Suppressor macrophage treated with lipopolysaccharide for 4 hours (primary cell): ENCODE measurements around the gene NAV1.
"Not testable (repeated sequence)": the region's sequence is repeated elsewhere in the genome, so short reads cannot be mapped to it uniquely, and the experiment has no call there.

ENCODE experiments used
- DNase-seq: peaks from one replicate; pipeline ENCODE4 v3.0.0-alpha.2; 2020

Gene NAV1

GRCh38 chr1:201549522-201549921, 10.6 kb downstream of the NAV1 start:
- not testable (repeated sequence) for DNase-seq

- no peak for DNase-seq
Measured at GRCh38 chr1:201551096-201551495, 12.2 kb downstream of the NAV1 start.

GRCh38 chr1:201551877-201552731, 13.2 kb downstream of the NAV1 start:
- peak; percentile 96 for DNase-seq

GRCh38 chr1:201552941-201553351, 14.0 kb downstream of the NAV1 start:
- DNase-seq: no peak

GRCh38 chr1:201553496-201554189, 14.7 kb downstream of the NAV1 start:
- no peak for DNase-seq

GRCh38 chr1:201554190-201554600, 15.3 kb downstream of the NAV1 start:
- no peak for DNase-seq

- no peak for DNase-seq
Measured at GRCh38 chr1:201554789-201555592, 16.1 kb downstream of the NAV1 start.

GRCh38 chr1:201555593-201555945, 16.6 kb downstream of the NAV1 start:
- DNase-seq: no peak

- no peak for DNase-seq
Measured at GRCh38 chr1:201556841-201557571, 18.1 kb downstream of the NAV1 start.

- no peak for DNase-seq
Measured at GRCh38 chr1:201557572-201557958, 18.6 kb downstream of the NAV1 start.

GRCh38 chr1:201559679-201560162, 20.8 kb downstream of the NAV1 start:
- DNase-seq: peak; percentile 82

GRCh38 chr1:201560328-201561194, 21.6 kb downstream of the NAV1 start:
- no peak for DNase-seq

- DNase-seq: no peak
Measured at GRCh38 chr1:201561195-201561564, 22.3 kb downstream of the NAV1 start.

- no peak for DNase-seq
Measured at GRCh38 chr1:201561601-201562000, 22.7 kb downstream of the NAV1 start.

GRCh38 chr1:201562257-201562656, 23.3 kb downstream of the NAV1 start:
- DNase-seq: no peak

- no peak for DNase-seq
Measured at GRCh38 chr1:201562659-201563405, 23.9 kb downstream of the NAV1 start.

- DNase-seq: no peak
Measured at GRCh38 chr1:201563406-201563780, 24.5 kb downstream of the NAV1 start.

GRCh38 chr1:201563941-201564340, 25.0 kb downstream of the NAV1 start:
- no peak for DNase-seq

GRCh38 chr1:201565024-201565730, 26.2 kb downstream of the NAV1 start:
- no peak for DNase-seq
